Inflammatory macrophage treated with lipopolysaccharide for 4 hours (primary cell): ENCODE data around the gene KIAA1191.

Experiments used
- DNase-seq: peaks from one replicate; pipeline ENCODE4 v3.0.0-alpha.2; 2020

Gene KIAA1191

GRCh38 chr5:176388444-176389134, 27.0 kb upstream of the KIAA1191 start, which contains the start of the genes HIGD2A and NOP16:
TSS of gene HIGD2A (plus strand) at chr5:176388751. CDS start at chr5:176388820, 69 bp downstream.
TSS of gene NOP16 (minus strand) at chr5:176388598. CDS start at chr5:176388539, 59 bp downstream.
- peak; percentile 99 for DNase-seq

GRCh38 chr5:176388003-176388443, 26.5 kb upstream of the KIAA1191 start:
- peak; percentile 12 for DNase-seq

- no peak for DNase-seq
These were observed 25.9 kb upstream of the KIAA1191 start for GRCh38 chr5:176387384-176387925.

- no peak for DNase-seq
These were observed 24.9 kb upstream of the KIAA1191 start for GRCh38 chr5:176386491-176386890.

- DNase-seq: no peak
These were observed 23.4 kb upstream of the KIAA1191 start for GRCh38 chr5:176384991-176385390.

- no peak for DNase-seq
These were observed 22.9 kb upstream of the KIAA1191 start for GRCh38 chr5:176384366-176384930.

GRCh38 chr5:176383961-176384360, 22.4 kb upstream of the KIAA1191 start:
- peak; percentile 17 for DNase-seq

- DNase-seq: no peak
These were observed 21.8 kb upstream of the KIAA1191 start for GRCh38 chr5:176383248-176383905.

GRCh38 chr5:176382721-176383120, 21.2 kb upstream of the KIAA1191 start:
- DNase-seq: no peak

GRCh38 chr5:176381979-176382378, 20.4 kb upstream of the KIAA1191 start:
- no peak for DNase-seq

GRCh38 chr5:176381423-176381822, 19.9 kb upstream of the KIAA1191 start:
- no peak for DNase-seq

- DNase-seq: no peak
These were observed 18.3 kb upstream of the KIAA1191 start for GRCh38 chr5:176379881-176380280.

- peak; percentile 16 for DNase-seq
These were observed 11.7 kb upstream of the KIAA1191 start for GRCh38 chr5:176373100-176373818.

- peak; percentile 38 for DNase-seq
These were observed 10.3 kb upstream of the KIAA1191 start for GRCh38 chr5:176371621-176372539.

- no peak for DNase-seq
These were observed 8.6 kb upstream of the KIAA1191 start for GRCh38 chr5:176369934-176370711.

- no peak for DNase-seq
These were observed 7.2 kb upstream of the KIAA1191 start for GRCh38 chr5:176368726-176369125.

GRCh38 chr5:176366232-176366894, 4.8 kb upstream of the KIAA1191 start:
- no peak for DNase-seq

- DNase-seq: peak; percentile 32
These were observed 4.0 kb upstream of the KIAA1191 start, which contains the start of gene ARL10 for GRCh38 chr5:176365351-176366231. TSS of gene ARL10 (plus strand) at chr5:176365487. CDS start at chr5:176365564, 77 bp downstream.

GRCh38 chr5:176364765-176365350, 3.3 kb upstream of the KIAA1191 start:
- peak; percentile 11 for DNase-seq
